IPS-15b (cell line): Measurements from ENCODE around the gene CEACAM21.

Experiments used
- H3K27me3 ChIP-seq: one replicate; pipeline ENCODE4 v1.6.1; 2013; ENCODE audit warnings: low read length; ENCODE audit not compliant: control insufficient read depth, insufficient read depth
- H3K36me3 ChIP-seq: one replicate; pipeline ENCODE4 v1.6.1; 2013; ENCODE audit warnings: low read length; ENCODE audit not compliant: control insufficient read depth, insufficient read depth
- H3K4me1 ChIP-seq: one replicate; pipeline ENCODE4 v1.6.1; 2013; ENCODE audit warnings: mild to moderate bottlenecking, low read length; ENCODE audit not compliant: control insufficient read depth, insufficient read depth
- H3K4me3 ChIP-seq: one replicate; pipeline ENCODE4 v1.5.1; 2013; ENCODE audit warnings: low read depth, low read length
- H3K9ac ChIP-seq: one replicate; pipeline ENCODE4 v1.6.1; 2013; ENCODE audit warnings: low read depth, mild to moderate bottlenecking, low read length
- H3K9me3 ChIP-seq: one replicate; pipeline ENCODE4 v1.6.1; 2013; ENCODE audit warnings: mild to moderate bottlenecking, low read length; ENCODE audit not compliant: control insufficient read depth, insufficient read depth

The CEACAM21 gene

GRCh38 chr19:41624515-41624914 lies 48.5 kb downstream of the CEACAM21 start:
- no peaks in the 10 kb centered on the region for H3K36me3 ChIP-seq
- H3K9me3 ChIP-seq: no peaks in the 10 kb centered on the region
- H3K4me3 ChIP-seq: no peak overlapping the region
- H3K27me3 ChIP-seq: peaks cover 2% of the 10 kb centered on the region
- H3K9ac ChIP-seq: no peak overlapping the region
- H3K4me1 ChIP-seq: no peaks in the 10 kb centered on the region

GRCh38 chr19:41624937-41625336 lies 49.0 kb downstream of the CEACAM21 start:
- no peaks in the 10 kb centered on the region for H3K4me1 ChIP-seq
- peaks cover 2% of the 10 kb centered on the region for H3K27me3 ChIP-seq
- H3K9ac ChIP-seq: no peak overlapping the region
- H3K9me3 ChIP-seq: no peaks in the 10 kb centered on the region
- no peak overlapping the region for H3K4me3 ChIP-seq
- H3K36me3 ChIP-seq: no peaks in the 10 kb centered on the region

GRCh38 chr19:41626278-41626677 lies 50.3 kb downstream of the CEACAM21 start:
- H3K36me3 ChIP-seq: no peaks in the 10 kb centered on the region
- H3K9ac ChIP-seq: no peak overlapping the region
- H3K27me3 ChIP-seq: peaks cover 2% of the 10 kb centered on the region
- no peaks in the 10 kb centered on the region for H3K4me1 ChIP-seq
- no peaks in the 10 kb centered on the region for H3K9me3 ChIP-seq
- H3K4me3 ChIP-seq: no peak overlapping the region

GRCh38 chr19:41626877-41627276 lies 50.9 kb downstream of the CEACAM21 start, which contains the start of gene CEACAM4:
CEACAM4 (minus strand) TSS chr19:41627074; CDS start chr19:41626963, 111 bp downstream.
- Histone ChIP-seq H3K9ac (no peak within 1 kb of the TSS), H3K27me3 (peaks cover 2% of the 10 kb centered on the region), H3K36me3 (no peaks in the 10 kb centered on the region), H3K9me3 (no peaks in the 10 kb centered on the region), H3K4me1 (no peaks in the 10 kb centered on the region), H3K4me3 (no peak within 1 kb of the TSS)

- Histone ChIP-seq H3K9ac (no peak overlapping the region), H3K9me3 (no peaks in the 10 kb centered on the region), H3K27me3 (no peaks in the 10 kb centered on the region), H3K4me1 (no peaks in the 10 kb centered on the region), H3K36me3 (no peaks in the 10 kb centered on the region), H3K4me3 (no peak overlapping the region)
These were observed 52.2 kb downstream of the CEACAM21 start for GRCh38 chr19:41627966-41628675.
